ENCODE data around the gene SHLD2.
A peak's percentile ranks its signal among the peaks of the same experiment; 100 is the strongest.
"Not testable (repeated sequence)": the region's sequence is repeated elsewhere in the genome, so short reads cannot be mapped to it uniquely, and the experiment has no call there.

SHLD2 gene

GRCh38 chr10:87149020-87149609 lies 54.1 kb downstream of the SHLD2 start:
- H2AFZ ChIP-seq (ENCODE audit: low read length); H3K4me3 ChIP-seq (ENCODE audit: low read length, poor library complexity, severe bottlenecking); H3F3A ChIP-seq (ENCODE audit: low read depth); H4K20me1 ChIP-seq (ENCODE audit: insufficient read depth, low read length, poor library complexity, severe bottlenecking); H3K9ac ChIP-seq (ENCODE audit: low read depth, low read length, poor library complexity, severe bottlenecking); H3K79me2 ChIP-seq (ENCODE audit: insufficient read depth, low read length); H3K4me1 ChIP-seq (ENCODE audit: insufficient read depth, low read length, poor library complexity, severe bottlenecking); H3K36me3 ChIP-seq (ENCODE audit: insufficient read depth, low read length); H3K27me3 ChIP-seq (ENCODE audit: insufficient read depth, low read length, poor library complexity, severe bottlenecking); H3K4me2 ChIP-seq (ENCODE audit: low read depth, low read length, poor library complexity, severe bottlenecking); H3K9me2 ChIP-seq (replicated peaks; ENCODE audit: low read depth, low read length); H3K9me3 ChIP-seq (ENCODE audit: insufficient read depth, low read depth, low read length): not testable (repeated sequence)
- TF ChIP-seq CTCF (conservative IDR thresholded peaks at IDR 0.05; ENCODE audit: low read length), result 0 out of 2 replicates have a peak, but pooled peaks have one; percentile 14

GRCh38 chr10:87151516-87151915 lies 56.5 kb downstream of the SHLD2 start:
- not testable (repeated sequence) for H3K4me3 ChIP-seq (ENCODE audit: low read length, poor library complexity, severe bottlenecking); H3F3A ChIP-seq (ENCODE audit: low read depth); H3K9me3 ChIP-seq (ENCODE audit: insufficient read depth, low read depth, low read length); H3K4me1 ChIP-seq (ENCODE audit: insufficient read depth, low read length, poor library complexity, severe bottlenecking); H3K36me3 ChIP-seq (ENCODE audit: insufficient read depth, low read length); H3K9me2 ChIP-seq (replicated peaks; ENCODE audit: low read depth, low read length); H3K79me2 ChIP-seq (ENCODE audit: insufficient read depth, low read length); H3K4me2 ChIP-seq (ENCODE audit: low read depth, low read length, poor library complexity, severe bottlenecking); H2AFZ ChIP-seq (ENCODE audit: low read length); H4K20me1 ChIP-seq (ENCODE audit: insufficient read depth, low read length, poor library complexity, severe bottlenecking); H3K9ac ChIP-seq (ENCODE audit: low read depth, low read length, poor library complexity, severe bottlenecking); H3K27me3 ChIP-seq (ENCODE audit: insufficient read depth, low read length, poor library complexity, severe bottlenecking)

DNA sequence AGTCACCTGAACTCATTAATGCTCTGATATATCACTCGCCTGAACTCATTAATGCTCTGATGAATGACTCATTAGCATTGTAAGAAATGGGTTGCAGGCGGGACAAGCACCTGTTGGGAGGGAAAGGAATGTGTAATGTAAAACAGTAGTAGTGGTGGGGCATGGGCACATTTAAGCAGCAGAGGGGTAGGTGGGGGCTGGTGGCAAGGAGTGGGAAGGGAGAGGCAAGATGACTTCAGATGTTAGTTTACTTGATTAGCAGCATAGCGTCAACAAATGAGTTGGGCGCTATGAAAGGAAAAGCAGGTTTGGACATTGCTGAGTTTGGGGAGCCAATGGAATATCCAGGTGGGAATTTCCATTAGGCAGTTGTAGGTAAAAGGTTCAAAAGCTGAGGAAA lies 61.8 kb downstream of the SHLD2 start:
- H2AFZ ChIP-seq (ENCODE audit: low read length); H3K4me1 ChIP-seq (ENCODE audit: insufficient read depth, low read length, poor library complexity, severe bottlenecking); H3K4me2 ChIP-seq (ENCODE audit: low read depth, low read length, poor library complexity, severe bottlenecking); H3K36me3 ChIP-seq (ENCODE audit: insufficient read depth, low read length); H3K9me2 ChIP-seq (replicated peaks; ENCODE audit: low read depth, low read length); H3K27me3 ChIP-seq (ENCODE audit: insufficient read depth, low read length, poor library complexity, severe bottlenecking); H3K9ac ChIP-seq (ENCODE audit: low read depth, low read length, poor library complexity, severe bottlenecking); H3K9me3 ChIP-seq (ENCODE audit: insufficient read depth, low read depth, low read length); H3K4me3 ChIP-seq (ENCODE audit: low read length, poor library complexity, severe bottlenecking); H3F3A ChIP-seq (ENCODE audit: low read depth); H4K20me1 ChIP-seq (ENCODE audit: insufficient read depth, low read length, poor library complexity, severe bottlenecking); H3K79me2 ChIP-seq (ENCODE audit: insufficient read depth, low read length): not testable (repeated sequence)

- H3K4me2 ChIP-seq (ENCODE audit: low read depth, low read length, poor library complexity, severe bottlenecking); H3K79me2 ChIP-seq (ENCODE audit: insufficient read depth, low read length); H3K9ac ChIP-seq (ENCODE audit: low read depth, low read length, poor library complexity, severe bottlenecking); H3K9me2 ChIP-seq (replicated peaks; ENCODE audit: low read depth, low read length); H3K4me1 ChIP-seq (ENCODE audit: insufficient read depth, low read length, poor library complexity, severe bottlenecking); H3K27me3 ChIP-seq (ENCODE audit: insufficient read depth, low read length, poor library complexity, severe bottlenecking); H3K4me3 ChIP-seq (ENCODE audit: low read length, poor library complexity, severe bottlenecking); H3F3A ChIP-seq (ENCODE audit: low read depth); H4K20me1 ChIP-seq (ENCODE audit: insufficient read depth, low read length, poor library complexity, severe bottlenecking); H2AFZ ChIP-seq (ENCODE audit: low read length); H3K36me3 ChIP-seq (ENCODE audit: insufficient read depth, low read length); H3K9me3 ChIP-seq (ENCODE audit: insufficient read depth, low read depth, low read length): not testable (repeated sequence)
Observed at GRCh38 chr10:87157821-87158220, 62.8 kb downstream of the SHLD2 start.

DNA sequence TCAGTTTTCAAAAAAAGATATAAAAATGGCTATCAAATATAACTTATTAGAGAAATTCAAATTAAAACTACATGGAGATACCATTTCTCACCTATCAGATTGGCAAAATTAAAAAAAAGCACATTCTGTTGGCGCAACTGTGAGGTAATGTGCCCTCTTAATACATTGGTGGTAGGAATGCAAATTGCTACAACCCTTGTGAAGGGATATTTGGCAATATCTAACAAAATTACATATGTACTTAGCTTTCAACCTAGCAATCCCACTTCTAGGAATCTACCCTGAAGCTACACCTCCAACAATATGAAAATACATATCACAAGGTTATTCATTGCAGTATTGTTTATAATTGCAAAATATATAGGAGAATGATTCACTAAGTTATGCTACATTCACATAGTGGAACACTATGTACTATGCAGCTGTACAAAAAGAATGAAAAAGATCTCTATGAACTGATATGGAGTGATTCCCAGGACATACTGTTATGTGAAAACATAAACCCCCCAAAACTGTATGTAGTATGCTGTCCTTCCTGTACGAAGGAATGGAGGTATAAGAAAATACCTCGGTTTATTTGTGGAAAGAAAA lies 67.8 kb downstream of the SHLD2 start:
- not testable (repeated sequence) for H3K9ac ChIP-seq (ENCODE audit: low read depth, low read length, poor library complexity, severe bottlenecking); H3K79me2 ChIP-seq (ENCODE audit: insufficient read depth, low read length); H2AFZ ChIP-seq (ENCODE audit: low read length); H3K9me2 ChIP-seq (replicated peaks; ENCODE audit: low read depth, low read length); H3K4me1 ChIP-seq (ENCODE audit: insufficient read depth, low read length, poor library complexity, severe bottlenecking); H3K4me2 ChIP-seq (ENCODE audit: low read depth, low read length, poor library complexity, severe bottlenecking); H3K4me3 ChIP-seq (ENCODE audit: low read length, poor library complexity, severe bottlenecking); H3K36me3 ChIP-seq (ENCODE audit: insufficient read depth, low read length); H4K20me1 ChIP-seq (ENCODE audit: insufficient read depth, low read length, poor library complexity, severe bottlenecking); H3K9me3 ChIP-seq (ENCODE audit: insufficient read depth, low read depth, low read length); H3F3A ChIP-seq (ENCODE audit: low read depth); H3K27me3 ChIP-seq (ENCODE audit: insufficient read depth, low read length, poor library complexity, severe bottlenecking)

- not testable (repeated sequence) for H3K9ac ChIP-seq (ENCODE audit: low read depth, low read length, poor library complexity, severe bottlenecking); H3K27me3 ChIP-seq (ENCODE audit: insufficient read depth, low read length, poor library complexity, severe bottlenecking); H2AFZ ChIP-seq (ENCODE audit: low read length); H3K4me3 ChIP-seq (ENCODE audit: low read length, poor library complexity, severe bottlenecking); H3K4me1 ChIP-seq (ENCODE audit: insufficient read depth, low read length, poor library complexity, severe bottlenecking); H3K36me3 ChIP-seq (ENCODE audit: insufficient read depth, low read length); H3K9me2 ChIP-seq (replicated peaks; ENCODE audit: low read depth, low read length); H4K20me1 ChIP-seq (ENCODE audit: insufficient read depth, low read length, poor library complexity, severe bottlenecking); H3K9me3 ChIP-seq (ENCODE audit: insufficient read depth, low read depth, low read length); H3K79me2 ChIP-seq (ENCODE audit: insufficient read depth, low read length); H3K4me2 ChIP-seq (ENCODE audit: low read depth, low read length, poor library complexity, severe bottlenecking); H3F3A ChIP-seq (ENCODE audit: low read depth)
Observed at GRCh38 chr10:87163414-87163813, 68.4 kb downstream of the SHLD2 start.

- not testable (repeated sequence) for H3K4me1 ChIP-seq (ENCODE audit: insufficient read depth, low read length, poor library complexity, severe bottlenecking); H3K4me2 ChIP-seq (ENCODE audit: low read depth, low read length, poor library complexity, severe bottlenecking); H4K20me1 ChIP-seq (ENCODE audit: insufficient read depth, low read length, poor library complexity, severe bottlenecking); H3F3A ChIP-seq (ENCODE audit: low read depth); H3K27me3 ChIP-seq (ENCODE audit: insufficient read depth, low read length, poor library complexity, severe bottlenecking); H3K79me2 ChIP-seq (ENCODE audit: insufficient read depth, low read length); H3K9ac ChIP-seq (ENCODE audit: low read depth, low read length, poor library complexity, severe bottlenecking); H2AFZ ChIP-seq (ENCODE audit: low read length); H3K36me3 ChIP-seq (ENCODE audit: insufficient read depth, low read length); H3K9me3 ChIP-seq (ENCODE audit: insufficient read depth, low read depth, low read length); H3K9me2 ChIP-seq (replicated peaks; ENCODE audit: low read depth, low read length); H3K4me3 ChIP-seq (ENCODE audit: low read length, poor library complexity, severe bottlenecking)
Observed at GRCh38 chr10:87169857-87170256, 74.9 kb downstream of the SHLD2 start.
